Stimulated activated CD4-positive, alpha-beta T cell treated with anti-CD3 and anti-CD28 coated beads, Interleukin-1b, Interleukin-23, amount 100 ng/mL, for 4 hours (primary cell): ENCODE data around the gene PCDHGB7.
A peak's percentile ranks its signal among the peaks of the same experiment; 100 is the strongest.
"Not testable (repeated sequence)": the region's sequence is repeated elsewhere in the genome, so short reads cannot be mapped to it uniquely, and the experiment has no call there.

Experiments
- DNase-seq, 2 donors: peaks; one replicate each; pipeline ENCODE4 v3.0.0-alpha.2; 2020; ENCODE audit warnings: low read depth in 2 of 2

Gene PCDHGB7

DNA sequence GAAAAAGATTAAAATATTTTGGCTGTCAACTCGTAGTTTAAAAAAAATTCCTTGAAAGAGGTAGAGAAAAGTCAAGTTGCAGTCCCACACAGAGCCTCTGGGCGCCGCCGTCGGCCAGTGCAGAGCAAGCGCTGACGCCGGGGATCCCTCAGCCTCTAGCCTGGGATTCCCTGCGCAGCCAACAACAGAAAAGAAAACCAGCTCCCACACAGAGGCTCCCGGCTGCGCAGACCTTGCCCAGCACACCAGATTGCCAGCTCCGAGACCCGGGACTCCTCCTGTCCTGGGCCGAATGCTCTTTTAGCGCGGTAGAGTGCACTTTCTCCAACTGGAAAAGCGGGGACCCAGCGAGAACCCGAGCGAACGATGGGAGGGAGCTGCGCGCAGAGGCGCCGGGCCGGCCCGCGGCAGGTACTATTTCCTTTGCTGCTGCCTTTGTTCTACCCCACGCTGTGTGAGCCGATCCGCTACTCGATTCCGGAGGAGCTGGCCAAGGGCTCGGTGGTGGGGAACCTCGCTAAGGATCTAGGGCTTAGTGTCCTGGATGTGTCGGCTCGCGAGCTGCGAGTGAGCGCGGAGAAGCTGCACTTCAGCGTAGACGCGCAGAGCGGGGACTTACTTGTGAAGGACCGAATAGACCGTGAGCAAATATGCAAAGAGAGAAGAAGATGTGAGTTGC lies at the start of gene PCDHGB7:
TSS of gene PCDHGB7 (plus strand) at position 184 of the 679 bp plus-strand sequence. CDS start at position 367, 183 bp downstream.
- DNase-seq = peak in 1 of 2 donors; percentile 48

DNA sequence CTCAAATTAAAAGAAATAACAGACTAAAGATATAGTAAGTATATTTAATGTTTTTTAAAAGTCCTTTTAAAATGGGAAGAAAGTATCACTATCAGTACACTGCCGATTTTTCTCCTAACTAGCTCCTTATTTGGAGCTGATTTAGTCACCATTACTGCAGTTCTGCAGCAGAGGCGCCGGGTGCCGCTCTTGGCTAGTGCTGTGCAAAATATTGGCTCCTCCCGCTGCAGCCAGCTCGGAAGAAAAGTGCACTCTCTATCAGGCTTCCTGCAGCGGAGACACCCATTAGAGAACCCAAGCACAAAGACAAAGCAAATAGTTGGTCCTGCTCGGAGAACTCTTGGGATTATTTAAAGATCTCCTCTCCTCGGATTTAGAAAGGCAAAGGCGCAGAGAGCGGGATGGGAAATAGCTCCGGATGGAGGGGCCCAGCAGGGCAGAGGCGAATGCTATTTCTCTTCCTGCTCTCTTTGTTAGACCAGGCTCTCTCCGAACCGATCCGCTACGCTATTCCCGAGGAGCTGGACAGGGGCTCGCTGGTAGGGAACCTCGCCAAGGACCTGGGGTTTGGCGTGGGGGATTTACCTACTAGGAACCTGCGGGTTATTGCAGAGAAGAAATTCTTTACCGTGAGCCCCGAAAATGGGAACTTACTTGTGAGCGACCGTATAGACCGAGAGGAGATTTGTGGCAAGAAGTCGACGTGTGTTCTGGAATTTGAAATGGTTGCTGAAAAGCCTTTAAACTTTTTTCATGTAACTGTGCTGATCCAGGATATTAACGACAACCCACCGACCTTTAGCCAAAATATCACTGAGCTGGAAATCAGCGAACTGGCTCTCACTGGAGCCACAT lies 47.3 kb upstream of the PCDHGB7 start, which contains the start of gene PCDHGB3:
TSS of gene PCDHGB3 (plus strand) at position 249 of the 855 bp plus-strand sequence. CDS start at position 402, 153 bp downstream.
- no peak for DNase-seq

DNA sequence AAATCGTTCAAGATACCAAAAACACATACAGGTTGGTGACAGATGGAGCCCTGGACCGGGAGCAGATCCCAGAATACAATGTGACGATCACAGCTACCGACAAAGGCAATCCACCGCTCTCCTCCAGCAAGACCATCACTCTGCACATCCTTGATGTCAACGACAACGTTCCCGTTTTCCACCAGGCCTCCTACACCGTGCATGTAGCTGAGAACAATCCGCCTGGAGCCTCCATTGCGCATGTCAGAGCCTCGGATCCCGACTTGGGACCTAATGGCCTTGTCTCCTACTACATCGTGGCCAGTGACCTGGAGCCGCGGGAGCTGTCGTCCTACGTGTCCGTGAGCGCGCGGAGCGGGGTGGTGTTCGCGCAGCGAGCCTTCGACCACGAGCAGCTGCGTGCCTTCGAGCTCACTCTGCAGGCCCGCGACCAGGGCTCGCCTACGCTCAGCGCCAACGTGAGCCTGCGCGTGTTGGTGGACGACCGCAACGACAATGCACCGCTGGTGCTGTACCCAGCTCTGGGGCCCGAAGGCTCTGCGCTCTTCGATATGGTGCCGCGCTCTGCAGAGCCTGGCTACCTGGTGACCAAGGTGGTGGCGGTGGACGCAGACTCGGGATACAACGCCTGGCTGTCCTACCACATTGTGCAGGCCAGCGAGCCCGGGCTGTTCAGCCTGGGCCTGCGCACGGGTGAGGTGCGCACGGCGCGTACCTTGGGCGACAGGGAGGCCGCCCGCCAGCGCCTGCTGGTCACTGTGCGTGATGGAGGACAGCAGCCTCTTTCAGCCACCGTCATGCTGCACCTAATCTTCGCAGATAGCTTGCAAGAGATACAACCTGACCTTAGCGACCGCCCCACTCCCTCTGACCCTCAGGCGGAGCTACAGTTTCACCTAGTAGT lies 45.7 kb upstream of the PCDHGB7 start:
- no peak for DNase-seq

DNA sequence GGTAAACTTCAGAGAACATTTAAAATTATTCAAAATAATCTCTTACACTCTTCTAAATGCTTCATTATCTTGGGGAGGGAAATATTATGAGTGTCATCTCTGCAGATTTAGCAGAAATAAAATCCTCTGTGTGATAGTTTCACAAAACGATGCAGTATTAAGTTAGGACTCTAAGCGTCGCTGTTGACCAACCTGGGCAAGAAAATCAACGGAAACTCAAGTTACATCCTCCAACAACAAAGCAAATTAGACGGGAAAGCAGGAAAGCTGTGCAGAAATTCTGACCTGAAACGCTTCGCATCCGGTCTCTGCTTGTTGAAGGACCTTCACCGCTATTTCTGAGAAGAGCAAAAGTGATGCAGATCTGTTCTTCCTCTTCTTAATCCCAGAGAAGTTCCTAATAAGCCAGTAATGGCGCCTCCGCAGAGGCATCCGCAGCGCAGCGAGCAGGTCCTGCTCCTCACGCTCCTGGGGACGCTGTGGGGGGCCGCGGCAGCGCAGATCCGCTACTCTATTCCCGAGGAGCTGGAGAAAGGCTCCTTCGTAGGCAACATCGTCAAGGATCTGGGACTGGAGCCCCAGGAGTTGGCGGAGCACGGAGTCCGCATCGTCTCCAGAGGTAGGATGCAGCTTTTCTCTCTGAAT lies 43.7 kb upstream of the PCDHGB7 start, which contains the start of gene PCDHGA6:
TSS of gene PCDHGA6 (plus strand) at position 219 of the 645 bp plus-strand sequence. CDS start at position 412, 193 bp downstream.
- no peak for DNase-seq

DNA sequence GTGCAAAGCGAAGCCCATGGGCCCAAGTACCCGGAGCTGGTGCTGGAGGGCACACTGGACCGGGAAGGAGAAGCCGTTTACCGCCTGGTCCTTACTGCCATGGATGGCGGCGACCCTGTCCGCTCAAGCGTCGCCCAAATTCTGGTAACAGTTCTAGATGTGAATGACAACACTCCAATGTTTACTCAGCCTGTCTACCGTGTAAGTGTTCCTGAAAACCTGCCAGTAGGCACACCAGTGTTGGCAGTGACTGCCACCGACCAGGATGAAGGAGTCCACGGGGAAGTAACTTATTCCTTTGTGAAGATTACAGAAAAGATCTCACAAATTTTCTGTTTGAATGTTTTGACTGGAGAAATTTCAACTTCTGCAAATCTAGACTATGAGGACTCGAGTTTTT lies 42.9 kb upstream of the PCDHGB7 start:
- no peak for DNase-seq

DNA sequence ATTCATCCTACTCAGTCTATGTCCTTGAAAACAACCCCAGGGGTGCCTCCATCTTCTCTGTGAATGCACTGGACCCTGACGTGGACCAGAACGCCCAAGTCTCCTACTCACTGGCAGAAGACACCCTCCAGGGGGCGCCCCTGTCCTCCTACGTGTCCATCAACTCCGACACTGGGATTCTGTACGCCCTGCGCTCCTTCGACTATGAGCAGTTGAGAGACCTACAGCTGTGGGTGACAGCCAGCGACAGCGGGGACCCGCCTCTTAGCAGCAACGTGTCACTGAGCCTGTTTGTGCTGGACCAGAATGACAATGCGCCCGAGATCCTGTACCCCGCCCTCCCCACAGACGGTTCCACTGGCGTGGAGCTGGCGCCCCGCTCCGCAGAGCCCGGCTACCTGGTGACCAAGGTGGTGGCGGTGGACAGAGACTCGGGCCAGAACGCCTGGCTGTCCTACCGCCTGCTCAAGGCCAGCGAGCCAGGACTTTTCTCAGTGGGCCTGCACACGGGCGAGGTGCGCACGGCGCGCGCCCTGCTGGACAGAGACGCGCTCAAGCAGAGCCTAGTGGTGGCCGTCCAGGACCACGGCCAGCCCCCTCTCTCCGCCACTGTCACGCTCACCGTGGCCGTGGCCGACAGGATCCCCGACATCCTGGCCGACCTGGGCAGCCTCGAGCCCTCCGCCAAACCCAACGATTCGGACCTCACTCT lies 41.9 kb upstream of the PCDHGB7 start:
- not testable (repeated sequence) for DNase-seq

DNA sequence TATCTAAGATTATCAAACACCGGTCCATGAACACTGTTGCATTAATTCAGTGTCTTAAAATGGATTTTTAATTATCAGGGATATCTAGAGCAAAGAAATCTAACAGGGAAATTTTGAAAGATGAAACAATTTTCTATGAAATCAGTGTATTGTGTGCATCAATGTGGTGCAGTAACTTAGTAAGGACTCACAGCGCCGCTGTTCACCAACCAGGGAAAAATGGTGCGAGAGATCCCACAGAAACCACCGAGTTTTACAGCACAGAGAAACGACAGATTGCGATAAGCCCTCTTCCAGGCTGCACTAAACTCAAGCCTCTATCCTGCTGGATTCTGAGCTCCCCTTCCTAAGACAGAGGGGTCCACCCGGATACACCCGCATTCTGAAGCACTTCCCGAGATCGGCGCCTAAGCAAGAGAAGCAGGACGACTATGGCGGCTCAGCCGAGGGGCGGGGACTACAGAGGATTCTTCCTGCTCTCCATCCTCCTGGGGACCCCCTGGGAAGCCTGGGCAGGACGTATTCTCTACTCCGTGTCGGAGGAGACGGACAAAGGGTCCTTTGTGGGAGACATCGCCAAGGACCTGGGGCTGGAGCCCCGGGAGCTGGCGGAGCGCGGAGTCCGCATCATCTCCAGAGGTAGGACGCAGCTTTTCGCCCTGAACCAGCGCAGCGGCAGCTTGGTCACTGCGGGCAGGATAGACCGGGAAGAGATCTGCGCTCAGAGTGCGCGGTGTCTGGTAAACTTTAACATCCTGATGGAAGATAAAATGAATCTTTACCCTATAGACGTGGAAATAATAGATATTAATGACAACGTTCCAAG lies 34.8 kb upstream of the PCDHGB7 start, which contains the start of gene PCDHGA7:
TSS of gene PCDHGA7 (plus strand) at position 274 of the 826 bp plus-strand sequence. CDS start at position 432, 158 bp downstream.
- DNase-seq = no peak

DNA sequence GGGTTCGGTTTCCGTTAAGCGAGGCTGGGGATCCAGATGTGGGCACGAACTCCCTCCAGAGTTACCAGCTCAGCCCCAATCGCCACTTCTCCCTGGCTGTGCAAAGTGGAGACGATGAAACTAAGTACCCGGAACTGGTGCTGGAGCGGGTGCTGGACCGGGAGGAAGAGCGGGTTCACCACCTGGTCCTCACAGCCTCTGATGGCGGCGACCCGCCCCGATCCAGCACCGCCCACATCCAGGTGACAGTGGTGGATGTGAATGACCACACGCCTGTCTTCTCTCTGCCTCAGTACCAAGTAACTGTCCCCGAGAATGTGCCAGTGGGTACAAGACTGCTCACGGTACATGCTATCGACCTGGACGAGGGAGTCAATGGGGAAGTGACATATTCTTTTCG lies 34.1 kb upstream of the PCDHGB7 start:
- no peak for DNase-seq

DNA sequence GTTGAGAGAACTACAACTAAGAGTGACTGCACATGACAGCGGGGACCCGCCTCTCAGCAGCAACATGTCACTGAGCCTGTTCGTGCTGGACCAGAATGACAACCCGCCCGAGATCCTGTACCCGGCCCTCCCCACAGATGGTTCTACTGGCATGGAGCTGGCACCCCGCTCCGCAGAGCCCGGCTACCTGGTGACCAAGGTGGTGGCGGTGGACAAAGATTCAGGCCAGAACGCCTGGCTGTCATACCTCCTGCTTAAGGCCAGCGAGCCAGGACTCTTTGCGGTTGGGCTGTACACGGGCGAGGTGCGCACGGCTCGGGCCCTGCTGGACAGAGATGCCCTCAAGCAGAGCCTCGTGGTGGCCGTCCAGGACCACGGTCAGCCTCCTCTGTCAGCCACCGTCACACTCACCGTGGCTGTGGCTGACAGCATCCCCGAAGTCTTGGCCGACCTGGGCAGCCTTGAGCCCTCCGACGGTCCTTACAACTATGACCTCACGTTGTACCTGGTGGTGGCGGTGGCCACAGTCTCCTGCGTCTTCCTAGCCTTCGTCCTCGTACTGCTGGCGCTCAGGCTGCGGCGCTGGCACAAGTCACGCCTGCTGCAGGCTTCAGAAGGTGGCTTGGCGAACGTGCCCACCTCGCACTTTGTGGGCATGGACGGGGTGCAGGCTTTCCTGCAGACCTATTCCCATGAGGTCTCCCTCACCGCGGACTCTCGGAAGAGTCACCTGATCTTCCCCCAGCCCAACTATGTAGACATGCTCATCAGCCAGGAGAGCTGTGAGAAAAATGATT lies 32.8 kb upstream of the PCDHGB7 start:
- DNase-seq = no peak

DNA sequence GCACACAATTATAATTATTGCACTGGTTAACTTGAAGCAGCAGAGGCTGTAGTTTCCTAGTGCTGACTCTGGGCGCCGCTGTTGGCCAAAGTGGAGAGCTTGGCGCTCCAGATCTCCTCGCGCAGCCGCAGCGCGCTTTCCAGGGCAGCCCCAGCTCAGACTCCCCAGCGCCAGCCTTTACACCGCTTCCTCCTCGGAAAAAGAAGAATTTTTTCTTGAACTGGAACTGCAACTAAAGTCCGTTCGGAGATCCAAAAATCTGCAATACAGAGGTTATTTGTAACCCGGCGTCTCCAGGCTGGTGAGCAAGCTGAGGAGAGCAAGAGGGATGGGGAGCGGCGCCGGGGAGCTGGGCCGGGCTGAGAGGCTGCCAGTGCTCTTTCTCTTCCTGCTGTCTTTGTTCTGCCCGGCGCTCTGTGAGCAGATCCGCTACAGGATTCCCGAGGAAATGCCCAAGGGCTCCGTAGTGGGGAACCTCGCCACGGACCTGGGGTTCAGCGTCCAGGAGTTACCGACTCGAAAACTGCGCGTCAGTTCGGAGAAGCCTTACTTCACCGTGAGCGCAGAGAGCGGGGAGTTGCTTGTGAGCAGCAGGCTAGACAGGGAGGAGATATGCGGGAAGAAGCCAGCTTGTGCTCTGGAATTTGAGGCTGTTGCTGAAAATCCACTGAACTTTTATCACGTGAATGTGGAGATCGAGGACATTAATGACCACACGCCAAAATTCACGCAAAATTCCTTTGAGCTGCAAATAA lies 29.7 kb upstream of the PCDHGB7 start, which contains the start of gene PCDHGB4:
TSS of gene PCDHGB4 (plus strand) at position 142 of the 755 bp plus-strand sequence. CDS start at position 329, 187 bp downstream.
- not testable (repeated sequence) for DNase-seq

DNA sequence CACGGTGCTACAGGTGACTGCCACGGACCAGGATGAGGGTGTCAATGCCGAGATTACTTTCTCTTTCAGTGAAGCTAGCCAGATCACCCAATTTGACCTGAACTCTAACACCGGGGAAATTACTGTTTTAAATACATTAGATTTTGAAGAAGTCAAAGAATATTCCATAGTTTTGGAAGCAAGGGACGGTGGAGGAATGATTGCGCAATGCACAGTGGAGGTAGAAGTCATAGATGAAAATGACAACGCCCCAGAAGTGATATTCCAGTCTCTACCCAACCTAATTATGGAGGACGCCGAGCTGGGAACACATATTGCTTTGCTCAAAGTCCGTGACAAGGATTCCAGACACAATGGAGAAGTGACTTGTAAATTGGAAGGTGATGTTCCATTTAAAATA lies 28.8 kb upstream of the PCDHGB7 start:
- no peak for DNase-seq

DNA sequence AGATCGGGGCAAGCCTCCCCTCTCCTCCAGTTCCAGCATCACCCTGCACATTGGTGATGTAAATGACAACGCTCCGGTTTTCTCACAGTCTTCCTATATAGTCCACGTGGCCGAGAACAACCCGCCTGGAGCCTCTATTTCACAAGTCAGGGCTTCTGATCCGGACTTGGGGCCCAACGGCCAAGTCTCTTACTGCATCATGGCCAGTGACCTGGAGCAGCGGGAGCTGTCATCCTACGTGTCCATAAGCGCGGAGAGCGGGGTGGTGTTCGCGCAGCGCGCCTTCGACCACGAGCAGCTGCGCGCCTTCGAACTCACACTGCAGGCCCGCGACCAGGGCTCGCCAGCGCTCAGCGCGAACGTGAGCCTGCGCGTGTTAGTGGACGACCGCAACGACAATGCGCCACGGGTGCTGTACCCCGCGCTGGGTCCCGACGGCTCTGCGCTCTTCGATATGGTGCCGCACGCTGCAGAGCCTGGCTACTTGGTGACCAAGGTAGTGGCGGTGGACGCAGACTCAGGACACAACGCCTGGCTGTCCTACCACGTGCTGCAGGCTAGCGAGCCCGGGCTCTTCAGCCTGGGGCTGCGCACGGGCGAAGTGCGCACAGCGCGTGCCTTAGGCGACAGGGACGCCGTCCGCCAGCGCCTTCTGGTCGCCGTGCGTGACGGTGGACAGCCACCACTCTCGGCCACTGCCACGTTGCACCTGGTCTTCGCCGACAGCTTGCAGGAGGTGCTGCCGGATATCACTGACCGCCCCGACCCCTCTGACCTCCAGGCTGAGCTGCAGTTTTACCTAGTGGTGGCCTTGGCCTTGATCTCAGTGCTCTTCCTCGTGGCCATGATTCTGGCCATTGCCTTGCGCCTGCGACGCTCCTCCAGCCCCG lies 28.1 kb upstream of the PCDHGB7 start:
- no peak for DNase-seq

DNA sequence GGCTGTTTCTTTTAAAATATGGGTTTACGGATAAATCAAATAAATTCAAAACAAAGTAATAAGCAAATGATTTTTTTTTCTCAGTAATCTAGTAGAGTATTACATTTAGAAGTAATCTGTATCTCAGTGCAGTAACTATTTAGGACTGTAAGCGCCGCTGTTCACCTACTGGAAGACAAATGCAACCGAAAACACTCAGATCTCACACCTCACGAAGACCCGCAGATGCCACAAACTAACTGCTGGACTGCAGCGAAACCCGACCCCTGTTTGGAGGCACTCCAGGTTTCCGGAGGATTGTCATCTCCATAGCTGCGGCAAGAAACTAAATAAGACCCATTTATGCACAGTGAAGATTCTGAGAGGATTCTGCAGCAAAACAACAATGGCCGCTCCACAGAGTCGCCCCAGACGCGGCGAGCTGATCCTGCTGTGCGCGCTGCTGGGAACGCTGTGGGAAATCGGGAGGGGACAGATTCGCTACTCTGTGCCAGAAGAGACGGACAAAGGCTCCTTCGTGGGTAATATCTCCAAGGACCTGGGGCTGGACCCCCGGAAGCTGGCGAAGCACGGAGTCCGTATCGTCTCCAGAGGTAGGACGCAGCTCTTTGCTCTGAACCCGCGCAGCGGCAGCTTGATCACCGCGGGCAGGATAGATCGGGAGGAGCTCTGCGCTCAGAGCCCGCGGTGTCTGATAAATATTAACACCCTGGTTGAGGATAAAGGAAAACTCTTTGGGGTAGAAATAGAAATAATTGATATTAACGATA lies 24.9 kb upstream of the PCDHGB7 start, which contains the start of gene PCDHGA8:
TSS of gene PCDHGA8 (plus strand) at position 205 of the 770 bp plus-strand sequence. CDS start at position 386, 181 bp downstream.
- no peak for DNase-seq

DNA sequence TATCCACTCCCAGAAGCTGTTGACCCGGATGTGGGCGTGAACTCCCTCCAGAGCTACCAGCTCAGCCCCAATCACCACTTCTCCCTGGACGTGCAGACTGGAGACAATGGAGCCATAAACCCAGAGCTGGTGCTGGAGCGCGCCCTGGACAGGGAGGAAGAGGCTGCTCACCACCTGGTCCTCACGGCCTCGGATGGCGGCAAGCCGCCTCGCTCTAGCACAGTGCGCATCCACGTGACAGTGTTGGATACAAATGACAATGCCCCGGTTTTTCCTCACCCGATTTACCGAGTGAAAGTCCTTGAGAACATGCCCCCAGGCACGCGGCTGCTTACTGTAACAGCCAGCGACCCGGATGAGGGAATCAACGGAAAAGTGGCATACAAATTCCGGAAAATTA lies 24.2 kb upstream of the PCDHGB7 start:
- no peak for DNase-seq

DNA sequence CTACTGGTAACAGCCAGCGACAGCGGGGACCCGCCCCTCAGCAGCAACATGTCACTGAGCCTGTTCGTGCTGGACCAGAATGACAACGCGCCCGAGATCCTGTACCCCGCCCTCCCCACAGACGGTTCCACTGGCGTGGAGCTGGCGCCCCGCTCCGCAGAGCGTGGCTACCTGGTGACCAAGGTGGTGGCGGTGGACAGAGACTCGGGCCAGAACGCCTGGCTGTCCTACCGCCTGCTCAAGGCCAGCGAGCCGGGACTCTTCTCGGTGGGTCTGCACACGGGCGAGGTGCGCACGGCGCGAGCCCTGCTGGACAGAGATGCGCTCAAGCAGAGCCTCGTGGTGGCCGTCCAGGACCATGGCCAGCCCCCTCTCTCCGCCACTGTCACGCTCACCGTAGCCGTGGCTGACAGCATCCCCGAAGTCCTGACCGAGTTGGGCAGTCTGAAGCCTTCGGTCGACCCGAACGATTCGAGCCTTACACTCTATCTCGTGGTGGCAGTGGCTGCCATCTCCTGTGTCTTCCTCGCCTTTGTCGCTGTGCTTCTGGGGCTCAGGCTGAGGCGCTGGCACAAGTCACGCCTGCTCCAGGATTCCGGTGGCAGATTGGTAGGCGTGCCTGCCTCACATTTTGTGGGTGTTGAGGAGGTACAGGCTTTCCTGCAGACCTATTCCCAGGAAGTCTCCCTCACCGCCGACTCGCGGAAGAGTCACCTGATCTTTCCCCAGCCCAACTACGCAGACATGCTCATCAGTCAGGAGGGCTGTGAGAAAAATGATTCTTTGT lies 22.9 kb upstream of the PCDHGB7 start:
- not testable (repeated sequence) for DNase-seq
